HUES64 (cell line): ENCODE data around the gene SHOC1.

Source experiments
- H3K27ac ChIP-seq: 2 replicates; pipeline ENCODE4 v1.7.0; 2013; ENCODE audit warnings: low read depth, low read length, inconsistent platforms
- H3K27me3 ChIP-seq: 2 replicates; pipeline ENCODE4 v1.6.1; 2013; ENCODE audit warnings: mild to moderate bottlenecking, low read length; ENCODE audit not compliant: insufficient read depth
- H3K36me3 ChIP-seq: 2 replicates; pipeline ENCODE4 v1.6.1; 2013; ENCODE audit warnings: mild to moderate bottlenecking, low read length; ENCODE audit not compliant: insufficient read depth
- H3K4me1 ChIP-seq: 2 replicates; pipeline ENCODE4 v1.6.1; 2013; ENCODE audit warnings: mild to moderate bottlenecking, low read length, moderate library complexity; ENCODE audit not compliant: insufficient read depth
- H3K4me3 ChIP-seq: 2 replicates; pipeline ENCODE4 v1.5.1; 2013; ENCODE audit warnings: mild to moderate bottlenecking, low read length, moderate library complexity
- H3K9ac ChIP-seq: 2 replicates; pipeline ENCODE4 v1.6.1; 2013; ENCODE audit warnings: mild to moderate bottlenecking, low read depth, low read length
- H3K9me3 ChIP-seq: 2 replicates; pipeline ENCODE4 v1.6.1; 2013; ENCODE audit warnings: low read depth, low read length; ENCODE audit not compliant: insufficient read depth
- WGBS: fragments of 150-250, 120-280 bp; methylation state at CpG from one replicate; pipeline ENCODE4 v1.1.7; 2013; ENCODE audit warnings: missing lambda C conversion rate; 5-methylcytosine and 5-hydroxymethylcytosine counted together

Gene SHOC1

GRCh38 chr9:111762556-111762955 lies 32.2 kb downstream of the SHOC1 start:
- no peaks in the 10 kb centered on the region for H3K4me1 ChIP-seq
- H3K27me3 ChIP-seq, result no peaks in the 10 kb centered on the region
- H3K9me3 ChIP-seq, result peaks cover 7% of the 10 kb centered on the region
- H3K27ac ChIP-seq, result no peak overlapping the region
- H3K4me3 ChIP-seq, result no peak overlapping the region
- WGBS, result no CpG with 5 or more reads among the region's 2 CpGs
- no peaks in the 10 kb centered on the region for H3K36me3 ChIP-seq
- no peak overlapping the region for H3K9ac ChIP-seq

- Histone ChIP-seq H3K9ac (no peak overlapping the region), H3K4me1 (no peaks in the 10 kb centered on the region), H3K9me3 (no peaks in the 10 kb centered on the region), H3K36me3 (no peaks in the 10 kb centered on the region), H3K4me3 (no peak overlapping the region), H3K27me3 (no peaks in the 10 kb centered on the region), H3K27ac (no peak overlapping the region)
- 83% methylated on average over 2 of the region's 2 CpGs for WGBS
Observed at GRCh38 chr9:111759762-111760639, 34.7 kb downstream of the SHOC1 start.

GRCh38 chr9:111754800-111755199 lies 39.9 kb downstream of the SHOC1 start:
- Histone ChIP-seq H3K4me1 (no peaks in the 10 kb centered on the region), H3K9me3 (no peaks in the 10 kb centered on the region), H3K27ac (no peak overlapping the region), H3K9ac (no peak overlapping the region), H3K36me3 (no peaks in the 10 kb centered on the region), H3K27me3 (no peaks in the 10 kb centered on the region), H3K4me3 (no peak overlapping the region)
- WGBS, result 92% methylated on average over 1 of the region's 1 CpG

- H3K27ac ChIP-seq, result no peak overlapping the region
- no peaks in the 10 kb centered on the region for H3K36me3 ChIP-seq
- H3K9me3 ChIP-seq, result no peaks in the 10 kb centered on the region
- no peak overlapping the region for H3K9ac ChIP-seq
- no CpG with 5 or more reads among the region's 1 CpG for WGBS
- H3K4me3 ChIP-seq, result no peak overlapping the region
- H3K4me1 ChIP-seq, result no peaks in the 10 kb centered on the region
- H3K27me3 ChIP-seq, result no peaks in the 10 kb centered on the region
Observed at GRCh38 chr9:111752455-111752854, 42.3 kb downstream of the SHOC1 start.
